Peyer's patch (tissue), 4 donors: ENCODE results near the gene MGAT3. TPM values are rescaled to one million over a fixed set of nuclear protein-coding genes. Genes with fewer than 3 reads are reported as not detected.

Experiments
- DNase-seq, 3 donors: peaks; one replicate each; pipeline ENCODE4 v3.0.0-alpha.2; 2017 to 2019
- H3K27ac ChIP-seq, 4 donors: fragments of 200-600 bp; sonication (generic); one replicate each; pipeline ENCODE4 v1.5.1; 2016 to 2019
- H3K27me3 ChIP-seq, 2 donors: fragments of 200-600 bp; sonication (generic); one replicate each; pipeline ENCODE4 v1.5.1; 2019
- H3K36me3 ChIP-seq, 3 donors: fragments of 200-600 bp; sonication (generic); one replicate each; pipeline ENCODE4 v1.5.1; 2016 to 2019
- H3K4me1 ChIP-seq, 4 donors: fragments of 200-600 bp; sonication (generic); one replicate each; pipeline ENCODE4 v1.5.1; 2016 to 2019
- H3K4me3 ChIP-seq, 4 donors: fragments of 200-600 bp; sonication (generic); 1 replicate in 3 of 4; 2 replicates in 1 of 4; pipeline ENCODE4 v1.5.1; 2016 to 2019; ENCODE audit warnings: mild to moderate bottlenecking in 1 of 4
- H3K9me3 ChIP-seq, 4 donors: fragments of 200-600 bp; sonication (generic); one replicate each; pipeline ENCODE4 v1.5.1; 2016 to 2019; ENCODE audit warnings: mild to moderate bottlenecking in 1 of 4
- POLR2A ChIP-seq, 2 donors: fragments of 450-650 bp; IDR thresholded peaks; one replicate each; pipeline ENCODE4 v1.5.1; 2017; ENCODE audit warnings: antibody characterized with exemption in 2 of 2, mild to moderate bottlenecking in 2 of 2, moderate library complexity in 2 of 2
- total RNA-seq, 4 donors: library from RNA; depleted of rRNA; stranded (reverse); fragments of >200 nt; gene quantifications; one replicate each; pipeline ENCODE4 v1.1.0, GENCODE V29; 2016
- TF ChIP-seq, protein P1 (sequence below), 6 experiments: fragments of 450-650 bp in 4 of 6; fragments of 200-600 bp in 2 of 6; sonication (generic) in 1 of 6; IDR thresholded peaks; one replicate each; pipeline ENCODE4 v1.5.1; 2017 to 2019; ENCODE audit warnings: antibody characterized with exemption in 6 of 6, mild to moderate bottlenecking in 3 of 6, moderate library complexity in 1 of 6

MGAT3 gene
- total RNA-seq, 4 donors from 2014 or later: 5.0 to 53.7 (median 49.6) TPM

DNA sequence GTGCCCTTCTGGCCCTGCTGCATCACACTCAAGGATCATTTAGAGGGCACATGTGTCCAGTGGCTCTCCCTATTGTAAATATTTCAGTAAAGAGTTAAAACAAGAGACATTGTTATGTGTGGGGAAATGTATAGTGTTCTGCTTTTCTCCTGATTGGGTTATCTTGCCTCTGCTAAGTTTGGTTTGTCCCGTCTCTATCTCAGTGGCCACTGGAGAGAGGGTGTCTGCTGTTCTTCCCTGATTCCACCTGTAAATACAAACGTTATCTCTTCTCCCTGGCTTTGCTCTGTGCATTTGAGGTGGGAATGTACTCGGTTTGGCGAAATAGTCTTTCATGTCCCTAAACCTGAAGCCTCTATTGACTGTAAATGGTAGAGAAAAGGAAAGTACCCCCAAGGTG is 51.6 kb downstream of the MGAT3 start:
- Histone ChIP-seq H3K4me3 (no peak overlapping the region), H3K27ac (no peak overlapping the region), H3K9me3 (no peaks in the 10 kb centered on the region), H3K4me1 (peaks cover 4 to 12% (median 5%) of the 10 kb centered on the region in 4 donors), H3K27me3 (no peaks in the 10 kb centered on the region), H3K36me3 (peaks cover 0 to 95% (median 0%) of the 10 kb centered on the region in 3 donors)
- TF ChIP-seq, protein P1, sequence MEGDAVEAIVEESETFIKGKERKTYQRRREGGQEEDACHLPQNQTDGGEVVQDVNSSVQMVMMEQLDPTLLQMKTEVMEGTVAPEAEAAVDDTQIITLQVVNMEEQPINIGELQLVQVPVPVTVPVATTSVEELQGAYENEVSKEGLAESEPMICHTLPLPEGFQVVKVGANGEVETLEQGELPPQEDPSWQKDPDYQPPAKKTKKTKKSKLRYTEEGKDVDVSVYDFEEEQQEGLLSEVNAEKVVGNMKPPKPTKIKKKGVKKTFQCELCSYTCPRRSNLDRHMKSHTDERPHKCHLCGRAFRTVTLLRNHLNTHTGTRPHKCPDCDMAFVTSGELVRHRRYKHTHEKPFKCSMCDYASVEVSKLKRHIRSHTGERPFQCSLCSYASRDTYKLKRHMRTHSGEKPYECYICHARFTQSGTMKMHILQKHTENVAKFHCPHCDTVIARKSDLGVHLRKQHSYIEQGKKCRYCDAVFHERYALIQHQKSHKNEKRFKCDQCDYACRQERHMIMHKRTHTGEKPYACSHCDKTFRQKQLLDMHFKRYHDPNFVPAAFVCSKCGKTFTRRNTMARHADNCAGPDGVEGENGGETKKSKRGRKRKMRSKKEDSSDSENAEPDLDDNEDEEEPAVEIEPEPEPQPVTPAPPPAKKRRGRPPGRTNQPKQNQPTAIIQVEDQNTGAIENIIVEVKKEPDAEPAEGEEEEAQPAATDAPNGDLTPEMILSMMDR (IDR thresholded peaks at IDR 0.05): no peak
- TF ChIP-seq POLR2A (IDR thresholded peaks at IDR 0.05): no peak
- no peak for DNase-seq

DNA sequence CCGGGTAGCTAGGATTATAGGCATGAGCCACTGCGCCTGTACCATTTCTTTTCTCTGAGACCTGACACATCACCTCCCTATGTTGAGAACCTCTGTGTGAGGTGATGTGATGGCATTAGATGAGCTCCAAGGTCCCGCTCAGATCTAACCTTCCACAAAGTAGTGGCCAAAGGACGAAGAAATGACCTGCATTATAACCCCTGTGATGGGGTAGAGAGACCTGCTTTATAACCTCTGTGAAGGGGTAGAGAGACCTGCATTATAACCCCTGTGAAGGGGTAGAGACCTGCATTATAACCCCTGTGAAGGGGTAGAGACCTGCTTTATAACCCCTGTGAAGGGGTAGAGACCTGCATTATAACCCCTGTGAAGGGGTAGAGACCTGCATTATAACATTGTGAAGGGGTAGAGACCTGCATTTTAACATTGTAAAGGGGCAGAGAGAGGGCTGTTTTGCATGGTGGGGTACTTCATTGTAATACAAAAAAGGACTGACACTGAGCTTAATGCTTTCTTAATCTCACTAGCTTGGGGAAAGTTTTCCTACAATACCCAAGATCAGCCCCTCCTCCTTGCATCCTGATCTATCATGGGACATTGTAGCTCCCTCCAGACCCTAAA is 53.8 kb downstream of the MGAT3 start:
- no peaks in the 10 kb centered on the region for H3K9me3 ChIP-seq
- H3K4me1 ChIP-seq: peaks cover 0 to 4% (median 0%) of the 10 kb centered on the region in 4 donors
- peak overlapping the region in 1 of 4 donors; percentile 65 for H3K27ac ChIP-seq
- no peak overlapping the region for H3K4me3 ChIP-seq
- H3K27me3 ChIP-seq: no peaks in the 10 kb centered on the region
- peaks cover 0 to 99% (median 0%) of the 10 kb centered on the region in 3 donors for H3K36me3 ChIP-seq
- no peak for TF ChIP-seq POLR2A (IDR thresholded peaks at IDR 0.05)
- TF ChIP-seq, protein P1 (IDR thresholded peaks at IDR 0.05): no peak
- no peak for DNase-seq

DNA sequence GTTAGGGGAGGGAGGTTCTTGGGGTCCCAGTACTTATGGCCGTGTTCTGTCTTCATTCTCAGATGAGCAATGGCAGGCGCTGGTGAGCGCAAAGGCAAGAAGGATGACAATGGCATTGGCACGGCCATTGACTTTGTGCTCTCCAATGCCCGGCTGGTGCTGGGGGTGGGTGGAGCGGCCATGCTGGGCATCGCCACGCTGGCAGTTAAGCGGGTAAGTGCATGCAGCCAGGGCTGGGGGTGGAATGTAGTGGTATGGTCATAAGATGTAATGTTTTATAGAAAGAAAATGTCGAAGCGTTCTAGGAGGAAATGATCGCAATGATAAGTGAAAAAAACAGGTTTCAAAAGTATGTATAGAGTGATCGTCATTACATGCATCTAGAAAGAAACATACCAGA is 54.4 kb downstream of the MGAT3 start:
- no peak for TF ChIP-seq POLR2A (IDR thresholded peaks at IDR 0.05)
- TF ChIP-seq, protein P1 (IDR thresholded peaks at IDR 0.05): no peak
- peaks cover 0 to 4% (median 0%) of the 10 kb centered on the region in 4 donors for H3K4me1 ChIP-seq
- no peak for DNase-seq
- no peak overlapping the region for H3K4me3 ChIP-seq
- H3K27ac ChIP-seq: no peak overlapping the region
- H3K36me3 ChIP-seq: peaks cover 0 to 99% (median 0%) of the 10 kb centered on the region in 3 donors
- H3K9me3 ChIP-seq: no peaks in the 10 kb centered on the region
- no peaks in the 10 kb centered on the region for H3K27me3 ChIP-seq

DNA sequence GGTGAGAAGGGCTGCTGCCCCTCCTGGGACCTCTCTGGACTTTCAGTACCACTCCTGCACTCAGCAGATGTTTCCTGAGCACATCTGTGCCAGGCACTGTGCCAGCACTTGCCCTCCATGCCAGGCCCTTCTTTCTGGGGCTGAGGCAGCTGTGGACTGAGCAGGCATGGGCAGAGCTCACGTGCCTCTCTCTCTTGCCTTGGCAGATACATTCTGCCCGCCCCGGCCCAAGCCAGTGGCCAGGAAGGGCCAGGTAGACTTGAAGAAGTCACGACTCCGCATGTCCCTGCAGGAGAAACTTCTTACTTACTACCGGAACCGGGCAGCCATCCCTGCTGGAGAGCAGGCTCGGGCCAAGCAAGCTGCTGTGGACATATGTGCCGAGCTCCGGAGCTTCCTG is 55.2 kb downstream of the MGAT3 start:
- TF ChIP-seq, protein P1 (IDR thresholded peaks at IDR 0.05): no peak
- no peak for TF ChIP-seq POLR2A (IDR thresholded peaks at IDR 0.05)
- Histone ChIP-seq H3K4me3 (no peak overlapping the region), H3K9me3 (no peaks in the 10 kb centered on the region), H3K27me3 (no peaks in the 10 kb centered on the region), H3K27ac (no peak overlapping the region), H3K36me3 (peaks cover 0 to 97% (median 0%) of the 10 kb centered on the region in 3 donors), H3K4me1 (peaks cover 0 to 4% (median 0%) of the 10 kb centered on the region in 4 donors)
- DNase-seq: no peak

DNA sequence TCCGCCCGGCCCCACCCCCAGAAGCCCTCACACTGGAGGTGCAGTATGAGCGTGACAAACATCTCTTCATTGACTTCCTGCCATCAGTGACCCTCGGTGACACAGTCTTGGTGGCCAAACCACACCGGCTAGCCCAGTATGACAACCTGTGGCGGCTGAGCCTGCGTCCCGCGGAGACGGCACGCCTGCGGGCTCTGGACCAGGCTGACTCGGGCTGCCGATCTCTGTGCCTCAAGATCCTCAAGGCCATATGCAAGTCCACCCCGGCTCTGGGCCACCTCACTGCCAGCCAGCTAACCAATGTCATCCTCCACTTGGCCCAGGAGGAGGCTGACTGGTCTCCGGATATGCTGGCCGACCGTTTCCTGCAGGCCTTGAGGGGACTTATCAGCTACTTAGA is 57.0 kb downstream of the MGAT3 start:
- peaks cover 0 to 6% (median 2%) of the 10 kb centered on the region in 4 donors for H3K4me1 ChIP-seq
- no peaks in the 10 kb centered on the region for H3K27me3 ChIP-seq
- H3K27ac ChIP-seq: no peak overlapping the region
- H3K36me3 ChIP-seq: peaks cover 0 to 84% (median 0%) of the 10 kb centered on the region in 3 donors
- DNase-seq: no peak
- no peak overlapping the region for H3K4me3 ChIP-seq
- TF ChIP-seq, protein P1 (IDR thresholded peaks at IDR 0.05): no peak
- TF ChIP-seq POLR2A (IDR thresholded peaks at IDR 0.05): no peak
- no peaks in the 10 kb centered on the region for H3K9me3 ChIP-seq
